Peyer's patch (tissue), 4 donors: ENCODE results near the gene BOLL.

Source experiments
- CTCF ChIP-seq, 6 experiments: fragments of 450-650 bp in 4 of 6; fragments of 200-600 bp in 2 of 6; sonication (generic) in 1 of 6; IDR thresholded peaks; one replicate each; pipeline ENCODE4 v1.5.1; 2017 to 2019; ENCODE audit warnings: antibody characterized with exemption in 6 of 6, mild to moderate bottlenecking in 3 of 6, moderate library complexity in 1 of 6
- POLR2A ChIP-seq, 2 donors: fragments of 450-650 bp; IDR thresholded peaks; one replicate each; pipeline ENCODE4 v1.5.1; 2017; ENCODE audit warnings: antibody characterized with exemption in 2 of 2, mild to moderate bottlenecking in 2 of 2, moderate library complexity in 2 of 2

GRCh38 chr2:197705121-197705911 is 79.8 kb downstream of the BOLL start, which contains the start of gene MARS2:
- no peak for TF ChIP-seq CTCF (IDR thresholded peaks at IDR 0.05)
- peak; percentile 41 to 52 for TF ChIP-seq POLR2A (IDR thresholded peaks at IDR 0.05)
